Esophagus squamous epithelium (tissue), 5 donors: Measurements from ENCODE around the gene MNT. TPM values are rescaled to one million over a fixed set of nuclear protein-coding genes. Genes with fewer than 3 reads are reported as not detected.
A peak's percentile ranks its signal among the peaks of the same experiment; 100 is the strongest.
"Not testable (repeated sequence)": the region's sequence is repeated elsewhere in the genome, so short reads cannot be mapped to it uniquely, and the experiment has no call there.

Source experiments
- DNase-seq: peaks from one replicate; lab custom pipeline; 2025; lab: John Stamatoyannopoulos, UW
- H3K27ac ChIP-seq, 4 donors: fragments of 200-600 bp; sonication (generic); one replicate each; pipeline ENCODE4 v1.5.1; 2016 to 2019; ENCODE audit warnings: mild to moderate bottlenecking in 1 of 4
- H3K27me3 ChIP-seq, 4 donors: fragments of 200-600 bp; sonication (generic); 1 replicate in 3 of 4; 2 replicates in 1 of 4; pipeline versions ENCODE4 v1.5.1 to v1.6.0; 2017 to 2021; ENCODE audit warnings: antibody characterized with exemption in 1 of 4
- H3K36me3 ChIP-seq, 3 donors: fragments of 200-600 bp; sonication (generic); one replicate each; pipeline ENCODE4 v1.5.1; 2016 to 2019
- H3K4me1 ChIP-seq, 3 donors: fragments of 200-600 bp; sonication (generic); one replicate each; pipeline ENCODE4 v1.5.1; 2017 to 2019
- H3K4me3 ChIP-seq, 4 donors: fragments of 200-600 bp; sonication (generic); 1 replicate in 3 of 4; 2 replicates in 1 of 4; pipeline ENCODE4 v1.5.1; 2016 to 2019; ENCODE audit warnings: mild to moderate bottlenecking in 2 of 4, moderate library complexity in 1 of 4
- H3K9me3 ChIP-seq, 3 donors: fragments of 200-600 bp; sonication (generic); one replicate each; pipeline ENCODE4 v1.5.1; 2016 to 2019
- CTCF ChIP-seq, 6 experiments: fragments of 450-650 bp in 4 of 6; fragments of 200-600 bp in 2 of 6; sonication (generic) in 2 of 6; IDR thresholded peaks; one replicate each; pipeline ENCODE4 v1.5.1; 2016 to 2019; ENCODE audit warnings: antibody characterized with exemption in 6 of 6, mild to moderate bottlenecking in 4 of 6, moderate library complexity in 4 of 6
- POLR2A ChIP-seq, 4 donors: fragments of 450-650 bp; IDR thresholded peaks; one replicate each; pipeline ENCODE4 v1.6.1; 2017; ENCODE audit warnings: antibody characterized with exemption in 4 of 4, mild to moderate bottlenecking in 4 of 4, moderate library complexity in 3 of 4
- WGBS, 2 donors: methylation state at CpG; one replicate each; pipeline ENCODE4 v1.1.5; 2018; 5-methylcytosine and 5-hydroxymethylcytosine counted together
- intact Hi-C: fragments of 100-400 bp; cut with DNase I; formaldehyde crosslinking; loops from one replicate; pipeline ENCODE4 v1.15.0; 2022
- total RNA-seq, 4 donors: library from RNA; depleted of rRNA; stranded (reverse); fragments of >200 nt; gene quantifications; one replicate each; pipeline ENCODE4 v1.1.0, GENCODE V29; 2016
- donor health status: DM: yes; HTN: yes; CAD: no.

Gene MNT
- total RNA-seq, 4 donors from 2014 or later: 7.2 to 23.0 (median 17.4) TPM

GRCh38 chr17:2444382-2444781 is 43.5 kb upstream of the MNT start:
- DNase-seq: no peak
- no peak overlapping the region for H3K27ac ChIP-seq
- intact Hi-C loops: no loop called here
- H3K4me3 ChIP-seq: no peak overlapping the region
- H3K4me1 ChIP-seq: no peaks in the 10 kb centered on the region
- H3K27me3 ChIP-seq: no peaks in the 10 kb centered on the region
- 95 to 96% methylated on average over 8 of the region's 8 CpGs for WGBS, 2 donors
- TF ChIP-seq POLR2A (IDR thresholded peaks at IDR 0.05) (no peak), CTCF (IDR thresholded peaks at IDR 0.05) (no peak)
- H3K9me3 ChIP-seq: no peaks in the 10 kb centered on the region
- peaks cover 0 to 40% (median 0%) of the 10 kb centered on the region in 3 donors for H3K36me3 ChIP-seq

- WGBS, 2 donors: 61 to 70% methylated on average over 3 of the region's 3 CpGs
- no peak overlapping the region for H3K4me3 ChIP-seq
- H3K9me3 ChIP-seq: no peaks in the 10 kb centered on the region
- no peak overlapping the region for H3K27ac ChIP-seq
- no peaks in the 10 kb centered on the region for H3K4me1 ChIP-seq
- no peak for DNase-seq
- intact Hi-C loops: no loop called here
- no peaks in the 10 kb centered on the region for H3K27me3 ChIP-seq
- TF ChIP-seq POLR2A (IDR thresholded peaks at IDR 0.05) (no peak), CTCF (IDR thresholded peaks at IDR 0.05) (no peak)
- peaks cover 3 to 63% (median 4%) of the 10 kb centered on the region in 3 donors for H3K36me3 ChIP-seq
Observed at GRCh38 chr17:2442166-2442565, 41.3 kb upstream of the MNT start.

GRCh38 chr17:2440930-2441329 is 40.1 kb upstream of the MNT start:
- DNase-seq: no peak
- no peaks in the 10 kb centered on the region for H3K4me1 ChIP-seq
- no peaks in the 10 kb centered on the region for H3K27me3 ChIP-seq
- H3K9me3 ChIP-seq: no peaks in the 10 kb centered on the region
- WGBS, 2 donors: 88 to 91% methylated on average over 4 of the region's 4 CpGs
- H3K36me3 ChIP-seq: peaks cover 3 to 68% (median 4%) of the 10 kb centered on the region in 3 donors
- intact Hi-C loops: no loop called here
- TF ChIP-seq CTCF (IDR thresholded peaks at IDR 0.05): no peak
- TF ChIP-seq POLR2A (IDR thresholded peaks at IDR 0.05): no peak
- no peak overlapping the region for H3K4me3 ChIP-seq
- H3K27ac ChIP-seq: no peak overlapping the region

GRCh38 chr17:2439997-2440396 is 39.1 kb upstream of the MNT start:
- H3K4me3 ChIP-seq, H3K4me1 ChIP-seq, H3K27ac ChIP-seq, H3K27me3 ChIP-seq, DNase-seq, H3K9me3 ChIP-seq: not testable (repeated sequence)
- peaks cover 3 to 71% (median 4%) of the 10 kb centered on the region in 3 donors for H3K36me3 ChIP-seq
- intact Hi-C loops: loop anchor here (10.0 kb wide), 1 partner anchor 235 kb away; no protein-coding TSS in a partner anchor
- WGBS, 2 donors: 86 to 91% methylated on average over 6 of the region's 6 CpGs

- Histone ChIP-seq H3K36me3 (peaks cover 3 to 77% (median 4%) of the 10 kb centered on the region in 3 donors), H3K27me3 (no peaks in the 10 kb centered on the region), H3K4me3 (no peak overlapping the region), H3K9me3 (no peaks in the 10 kb centered on the region), H3K4me1 (no peaks in the 10 kb centered on the region), H3K27ac (peak overlapping the region in 1 of 4 donors; percentile 12)
- WGBS, 2 donors: 80 to 84% methylated on average over 6 of the region's 6 CpGs
- no peak for DNase-seq
- intact Hi-C loops: loop anchor here (10.0 kb wide), 1 partner anchor 236 kb away; no protein-coding TSS in a partner anchor
- TF ChIP-seq CTCF (IDR thresholded peaks at IDR 0.05) (no peak), POLR2A (IDR thresholded peaks at IDR 0.05) (no peak)
Observed at GRCh38 chr17:2438823-2439222, 38.0 kb upstream of the MNT start.
